Lung microvascular endothelial cell (primary cell): ENCODE measurements around the gene PARD3B. TPM values are rescaled to one million over a fixed set of nuclear protein-coding genes. Genes with fewer than 3 reads are reported as not detected.

Experiments used
- DNase-seq, 2 donors: peaks; one replicate each; pipeline versions ENCODE4 v3.0.0 to v3.0.0-alpha.2; 2010; ENCODE audit warnings: low read depth in 2 of 2
- total RNA-seq: library from RNA; depleted of rRNA; stranded (reverse); fragments of >200 nt; gene quantifications from 2 replicates; pipeline ENCODE4 v1.2.1, GENCODE V29; 2014

PARD3B gene
- total RNA-seq, 1 donor from 2014 or later = 10.9 TPM

DNA sequence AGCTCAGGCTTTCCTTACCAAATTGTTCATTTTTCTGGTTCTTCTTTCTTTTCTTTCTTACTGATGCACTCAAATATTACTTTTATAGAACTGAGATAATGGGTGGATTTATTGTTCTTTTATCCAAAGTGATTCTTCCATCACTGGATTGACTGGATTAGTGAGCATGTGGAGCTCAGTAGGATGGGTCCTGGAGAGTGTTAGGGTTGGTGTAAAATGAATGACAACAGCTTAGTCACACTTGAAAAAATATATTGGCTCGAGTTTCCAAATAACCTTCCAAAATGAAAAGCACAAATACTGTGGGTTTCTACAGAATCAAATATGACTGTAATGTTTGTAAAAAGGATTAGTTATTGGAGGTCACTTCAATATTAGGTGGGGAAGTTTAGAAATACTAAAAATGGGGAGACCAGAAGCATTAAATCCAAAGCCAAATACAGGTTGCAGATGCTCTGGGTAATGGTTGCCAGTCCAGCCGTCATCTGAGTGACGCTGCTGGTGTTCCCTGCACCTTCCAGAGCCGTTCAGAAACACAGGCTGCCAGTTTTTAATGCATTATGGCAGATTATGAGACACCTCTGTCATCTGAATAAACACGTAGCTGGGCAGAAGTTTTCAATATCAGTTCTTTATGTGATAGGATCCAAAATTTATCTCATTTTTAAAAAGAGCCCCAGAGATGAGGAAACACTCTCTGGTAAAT, 842.2 kb downstream of the PARD3B start:
- DNase-seq = no peak

DNA sequence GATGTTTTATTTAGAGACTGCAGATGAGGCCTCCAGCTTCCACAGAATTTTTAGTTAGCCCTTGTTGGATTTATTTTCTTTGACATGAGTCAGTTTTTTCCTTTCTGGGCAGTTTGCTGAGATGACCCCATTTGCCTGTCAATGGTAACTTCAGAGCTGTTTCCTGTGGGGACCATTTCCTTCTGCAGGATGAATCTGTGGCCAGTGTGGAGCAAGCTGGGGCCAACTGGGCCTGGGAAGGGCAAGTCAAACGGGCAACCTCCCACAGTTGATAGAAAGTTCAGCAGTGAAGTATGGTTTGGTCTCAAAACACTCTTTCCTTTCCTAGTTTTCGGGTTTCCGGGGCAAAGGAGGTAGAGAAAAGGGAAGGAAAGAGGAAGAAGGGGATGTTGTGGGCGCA, 845.6 kb downstream of the PARD3B start:
- DNase-seq = peak; percentile 64 to 98

DNA sequence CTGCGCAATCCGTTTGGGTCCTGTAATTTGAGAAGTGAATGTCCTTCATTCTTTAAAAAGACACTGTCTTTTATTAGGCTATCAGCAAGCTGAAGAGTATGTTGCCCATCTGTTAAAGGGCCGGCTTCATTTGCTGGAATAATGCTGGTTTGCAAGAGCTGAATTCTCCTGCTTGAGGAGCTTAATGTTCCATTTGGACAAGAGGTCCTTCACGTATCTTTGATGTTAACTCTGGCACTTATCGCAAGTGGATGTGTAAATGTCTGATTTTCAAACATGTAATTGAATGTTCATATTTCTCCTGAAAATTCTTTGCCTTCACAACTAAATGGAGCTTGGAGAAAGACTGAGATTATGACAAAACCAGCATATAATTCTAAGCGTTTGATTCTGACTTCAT, 856.2 kb downstream of the PARD3B start:
- no peak for DNase-seq

DNA sequence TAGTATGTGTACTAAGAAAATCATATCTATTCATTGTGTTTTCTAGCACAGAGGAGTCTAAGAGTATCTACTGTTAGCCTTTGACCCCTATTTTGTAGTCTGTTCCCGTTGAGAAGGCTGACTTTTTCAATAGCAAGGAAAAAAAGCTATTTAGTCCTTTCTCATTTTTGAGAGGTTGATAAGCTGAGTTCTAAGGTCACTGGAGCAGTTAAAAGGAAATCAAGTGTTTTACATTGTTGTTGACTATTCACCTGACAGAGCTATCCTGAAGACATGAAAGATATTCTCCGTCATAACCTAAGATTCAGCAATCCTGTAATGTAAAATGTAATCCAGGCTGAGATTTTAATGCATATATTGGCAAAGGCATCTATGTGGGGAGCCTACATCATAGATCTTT, 856.7 kb downstream of the PARD3B start:
- DNase-seq = no peak

DNA sequence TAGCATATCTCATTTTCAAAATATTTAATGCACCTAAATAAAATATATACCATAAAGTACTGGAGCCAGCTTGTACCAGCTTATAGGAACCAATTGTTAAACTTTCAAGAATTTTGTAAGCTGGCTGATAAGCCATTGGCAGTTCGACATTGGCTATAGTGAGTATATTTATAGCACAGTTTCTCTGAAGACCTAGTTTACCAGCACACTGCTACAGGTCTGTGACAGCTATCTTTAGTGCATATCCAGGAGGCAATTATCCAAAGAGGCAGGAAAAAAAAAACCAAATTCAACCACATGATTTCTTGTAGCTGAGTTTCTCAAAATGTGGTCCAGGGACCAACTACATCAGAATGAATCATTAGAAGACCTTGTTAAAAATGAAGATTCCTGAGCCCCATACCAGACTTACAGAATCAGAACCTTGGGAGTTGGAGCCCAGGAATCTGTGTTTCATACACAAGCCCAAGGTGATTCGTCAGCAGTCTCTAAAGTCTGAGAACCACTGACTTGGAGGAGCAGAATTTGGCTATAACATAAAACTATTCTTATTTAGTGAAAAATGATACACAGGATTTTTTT, 858.1 kb downstream of the PARD3B start:
- DNase-seq = no peak

DNA sequence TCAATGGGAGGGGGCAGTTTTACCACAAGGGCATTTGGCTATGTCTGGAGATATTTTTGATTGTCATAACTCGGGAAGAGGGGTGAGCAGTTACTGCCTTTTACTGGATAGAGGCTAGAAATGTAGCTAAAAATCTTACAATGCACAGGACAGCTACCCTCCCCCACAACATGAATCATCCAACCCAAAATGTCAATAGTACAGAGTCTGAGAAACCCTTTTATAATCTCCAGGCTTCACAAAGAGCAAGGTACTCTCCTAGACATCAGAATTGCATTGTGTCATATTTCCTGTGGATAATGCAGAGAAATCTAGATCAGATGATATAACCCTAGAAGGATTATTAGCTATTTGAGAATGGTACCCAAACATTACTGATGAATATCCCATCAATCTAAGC, 859.9 kb downstream of the PARD3B start:
- DNase-seq = peak in 1 of 2 donors; percentile 71

DNA sequence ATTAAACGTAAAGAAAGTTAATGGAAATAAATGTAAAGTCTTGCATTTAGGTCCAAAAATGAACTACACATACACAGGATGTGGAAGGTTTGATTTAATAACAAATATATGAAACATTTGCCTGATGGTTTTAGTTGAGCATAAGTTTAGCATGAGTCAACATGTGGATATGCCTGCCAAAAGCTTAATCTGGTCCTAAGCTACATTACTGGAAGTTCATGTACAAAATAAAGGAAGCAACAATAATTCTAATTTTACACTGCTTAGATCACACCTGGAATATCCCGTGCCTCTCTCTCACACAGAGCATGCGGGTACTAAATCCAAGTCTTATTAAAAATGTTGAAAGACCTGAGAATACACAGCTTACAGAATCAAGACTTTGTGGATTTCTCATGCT, 860.5 kb downstream of the PARD3B start:
- peak; percentile 83 to 90 for DNase-seq

DNA sequence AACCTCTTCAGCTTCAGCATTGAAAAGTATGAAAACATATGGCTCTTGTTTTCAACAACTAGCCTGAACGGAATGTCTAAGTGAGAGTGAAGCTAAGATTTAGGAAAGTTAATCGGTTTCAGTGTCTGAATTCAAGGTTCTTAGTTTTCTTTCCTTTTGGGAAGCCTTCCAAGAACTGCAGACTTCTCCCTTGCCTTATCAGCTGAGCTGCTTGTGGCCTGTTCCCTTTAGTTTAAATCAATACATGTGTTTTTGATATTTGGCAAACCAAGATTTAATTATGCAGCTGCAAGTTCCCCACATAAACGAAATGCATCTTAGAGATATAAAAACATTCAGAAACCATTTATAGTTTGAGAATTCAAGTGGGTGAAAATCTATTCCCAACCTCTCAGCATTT, 862.7 kb downstream of the PARD3B start:
- DNase-seq = peak in 1 of 2 donors; percentile 30

DNA sequence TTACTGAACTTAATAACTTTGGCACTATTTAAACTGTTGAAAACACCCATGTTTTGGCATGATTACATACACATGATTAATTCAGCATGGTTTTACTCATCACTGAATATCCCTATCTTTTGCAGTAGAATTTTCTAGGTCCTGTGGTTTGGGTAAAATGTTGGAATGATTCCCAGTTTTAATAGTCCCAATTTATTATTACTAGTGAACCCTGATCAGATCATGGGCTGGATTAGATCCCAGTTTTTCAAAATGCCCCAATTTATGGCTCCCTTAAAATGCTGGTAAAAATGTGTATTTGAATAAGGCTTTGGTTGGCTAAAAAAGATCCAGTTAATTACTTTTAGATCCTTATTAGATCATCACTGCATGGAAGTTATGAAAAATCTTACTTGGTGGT, 863.4 kb downstream of the PARD3B start:
- no peak for DNase-seq

DNA sequence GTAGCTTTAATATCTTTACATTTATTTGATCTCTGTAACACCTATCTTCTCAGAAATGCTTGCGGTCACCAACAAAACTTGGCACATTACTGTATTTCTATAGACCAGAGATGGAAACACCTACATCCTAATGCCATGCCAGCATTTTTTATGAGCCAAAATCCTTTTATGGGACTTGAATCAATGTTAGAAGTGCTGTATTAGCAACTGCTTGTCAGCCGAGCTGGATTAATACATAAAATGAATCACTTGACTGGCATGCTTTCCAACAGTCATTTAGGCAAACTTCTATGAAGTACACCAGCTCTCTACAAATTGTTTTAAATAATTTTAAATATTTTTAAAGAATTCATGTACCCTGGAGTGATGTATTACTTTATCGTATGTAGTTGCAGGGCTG, 864.1 kb downstream of the PARD3B start:
- DNase-seq = peak in 1 of 2 donors; percentile 72

DNA sequence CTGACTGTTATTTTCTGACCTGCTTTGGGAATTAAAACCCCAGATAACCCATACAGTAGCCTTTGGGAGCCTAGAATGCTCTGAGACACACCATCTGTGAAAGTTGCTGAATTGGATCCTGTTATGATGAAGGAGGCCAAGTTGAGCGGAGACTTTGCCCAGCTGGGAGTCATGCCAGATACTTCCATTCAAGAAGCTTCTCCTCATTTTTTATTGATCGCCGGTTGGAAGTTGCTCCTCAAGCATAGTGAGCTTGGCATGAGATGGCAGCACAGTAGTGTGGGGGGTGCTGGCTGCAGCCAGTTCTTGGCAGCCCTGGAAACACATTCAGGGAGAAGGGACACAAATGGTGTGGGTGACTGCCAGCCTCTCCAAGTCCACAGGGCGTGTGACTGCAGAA, 866.3 kb downstream of the PARD3B start:
- DNase-seq = no peak

DNA sequence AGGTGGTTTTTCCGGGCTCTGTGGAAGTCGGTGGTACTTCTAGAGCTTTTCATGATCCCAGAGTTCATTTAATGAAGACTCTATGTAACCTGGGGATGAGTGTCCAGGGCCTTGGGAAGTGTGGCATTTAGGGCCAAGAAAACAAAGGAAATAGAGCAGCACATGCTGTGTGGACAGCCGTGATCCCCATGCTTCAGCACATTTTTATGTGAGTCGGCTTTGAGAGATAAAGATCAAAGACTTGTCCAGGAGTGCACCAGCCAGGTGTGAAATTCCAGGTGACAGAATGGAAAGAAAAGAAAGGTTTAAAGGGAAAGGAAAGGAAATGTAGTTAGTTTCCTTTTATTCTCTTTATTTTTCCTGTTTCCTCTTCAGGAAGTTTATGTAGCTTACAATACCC, 879.1 kb downstream of the PARD3B start:
- peak in 1 of 2 donors; percentile 39 for DNase-seq

DNA sequence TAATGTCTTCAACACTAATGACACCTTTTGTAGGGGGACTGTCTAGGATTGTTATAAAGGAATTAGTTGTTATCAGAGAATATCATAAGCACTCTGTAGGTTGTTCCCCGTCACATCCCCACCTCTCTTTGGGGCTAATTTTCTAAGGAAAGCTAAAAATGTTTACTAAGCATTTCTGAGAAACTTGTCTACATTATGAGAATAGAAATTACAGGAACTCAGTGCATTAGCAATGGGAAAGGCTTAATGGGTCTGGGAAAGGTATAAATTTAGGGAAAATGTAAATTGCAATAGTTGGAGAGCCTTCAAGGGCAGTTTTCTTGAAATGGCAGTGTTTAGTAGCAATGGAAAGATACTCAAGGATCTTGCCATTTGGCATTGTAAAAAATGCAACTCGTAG, 879.8 kb downstream of the PARD3B start:
- no peak for DNase-seq

DNA sequence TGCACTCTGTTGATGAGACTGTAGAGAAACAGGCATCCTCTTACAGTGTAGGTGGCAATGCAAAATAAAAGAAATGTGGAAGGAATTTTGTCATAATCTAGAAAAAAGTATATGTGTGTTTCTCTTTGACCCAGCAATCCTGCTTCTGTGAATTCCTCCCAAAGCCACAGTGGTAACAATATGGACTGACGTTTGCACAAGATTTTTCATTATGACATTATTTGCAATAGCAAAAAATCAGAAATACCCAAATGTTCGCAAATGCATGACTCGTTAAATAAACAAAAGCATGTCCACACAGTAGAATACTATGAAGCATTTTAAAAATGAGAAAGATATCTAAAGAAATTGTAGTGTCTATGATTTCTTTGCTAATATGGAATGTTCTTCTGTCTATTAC, 881.8 kb downstream of the PARD3B start:
- peak; percentile 16 to 33 for DNase-seq

DNA sequence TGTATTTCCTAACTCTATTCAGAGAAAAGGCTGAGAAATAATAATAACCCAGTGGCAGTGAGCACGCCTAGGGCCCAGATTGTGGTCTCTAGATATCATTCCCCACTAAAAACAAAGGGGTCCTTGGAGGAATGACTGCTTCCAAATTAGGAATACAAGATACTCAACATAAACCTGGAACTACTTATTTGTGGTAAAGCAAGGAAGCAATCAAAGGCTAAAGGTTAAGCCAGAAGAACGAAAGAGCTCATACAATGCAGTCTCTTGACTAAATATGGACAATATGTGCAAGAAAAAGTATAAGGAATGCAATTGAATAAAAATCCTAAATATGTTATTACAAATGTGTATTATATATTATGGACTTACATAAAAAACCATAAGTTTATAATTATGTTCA, 883.5 kb downstream of the PARD3B start:
- DNase-seq = no peak

DNA sequence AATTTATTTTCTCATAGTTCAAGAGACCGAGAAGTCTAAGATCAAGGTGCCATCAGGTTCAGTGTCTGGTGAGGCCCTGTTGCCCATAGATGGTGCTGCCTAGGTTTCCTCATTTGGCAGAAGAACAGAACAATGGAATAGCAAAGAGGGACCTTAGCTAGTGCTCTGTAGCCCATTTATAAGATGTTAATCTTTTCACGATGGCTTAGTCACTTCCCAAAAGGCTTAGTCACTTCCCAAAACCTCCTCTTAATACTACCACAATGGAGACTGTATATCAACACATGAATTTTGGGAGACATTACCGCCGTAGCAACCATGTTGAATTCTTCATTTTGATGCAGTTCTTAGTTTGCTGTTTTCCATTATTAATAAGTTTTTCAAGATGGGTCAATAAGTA, 890.7 kb downstream of the PARD3B start:
- DNase-seq = peak; percentile 55 to 94

DNA sequence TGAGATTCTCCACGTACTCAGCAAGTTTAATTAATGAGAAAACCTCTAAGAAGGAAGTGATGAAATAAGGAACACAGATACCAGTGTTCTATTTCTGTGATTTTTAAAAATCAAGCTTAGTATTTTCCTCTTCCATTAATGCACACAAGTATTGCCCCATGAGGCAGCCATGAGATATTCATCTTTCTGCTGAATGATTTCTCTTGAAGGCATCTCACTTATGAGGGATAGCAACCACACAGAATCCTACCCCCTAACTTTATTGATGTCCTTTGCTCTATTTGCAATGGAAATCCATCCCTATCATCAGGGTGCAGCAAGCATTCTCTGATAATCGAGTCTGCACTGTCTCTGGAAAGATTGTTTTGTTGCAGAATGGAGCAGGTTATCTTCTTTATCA, 893.0 kb downstream of the PARD3B start:
- DNase-seq = no peak

DNA sequence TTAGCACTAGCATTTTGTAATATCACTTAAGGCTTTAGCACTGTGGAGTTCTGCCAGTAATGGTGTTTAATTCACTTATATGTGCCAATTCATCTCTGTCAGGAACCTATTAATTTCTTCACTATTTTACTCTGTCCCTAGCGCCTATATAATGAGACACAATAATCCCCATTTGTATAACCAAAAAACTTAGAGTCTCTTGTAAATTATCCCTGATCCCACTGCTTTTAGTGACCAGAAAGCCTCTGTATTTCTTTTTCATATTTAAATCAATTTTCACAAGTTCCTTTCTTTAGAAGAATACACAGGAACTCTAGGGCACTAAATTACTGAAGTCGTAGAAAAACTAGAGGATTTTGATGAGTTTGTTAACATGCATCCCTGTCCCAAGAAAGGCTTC, 894.3 kb downstream of the PARD3B start:
- DNase-seq = no peak

DNA sequence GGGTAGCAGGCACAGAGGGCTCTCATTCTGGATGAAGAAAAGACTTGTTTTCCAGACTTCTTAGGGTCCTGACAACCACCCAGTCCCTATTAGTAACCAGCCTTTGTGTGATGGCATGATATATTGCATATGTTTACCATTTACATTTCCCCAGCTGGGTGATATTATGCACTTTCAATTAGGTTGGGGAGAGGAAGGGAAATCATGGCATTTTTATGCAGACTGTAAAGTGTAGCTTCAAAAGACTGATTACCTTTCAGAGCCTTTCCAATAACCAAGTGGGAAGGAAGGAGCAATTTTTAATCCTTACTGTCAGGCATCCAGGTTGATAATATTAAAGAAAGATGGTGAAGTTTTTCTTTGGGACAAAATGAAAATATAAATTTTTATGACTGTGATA, 896.2 kb downstream of the PARD3B start:
- no peak for DNase-seq

DNA sequence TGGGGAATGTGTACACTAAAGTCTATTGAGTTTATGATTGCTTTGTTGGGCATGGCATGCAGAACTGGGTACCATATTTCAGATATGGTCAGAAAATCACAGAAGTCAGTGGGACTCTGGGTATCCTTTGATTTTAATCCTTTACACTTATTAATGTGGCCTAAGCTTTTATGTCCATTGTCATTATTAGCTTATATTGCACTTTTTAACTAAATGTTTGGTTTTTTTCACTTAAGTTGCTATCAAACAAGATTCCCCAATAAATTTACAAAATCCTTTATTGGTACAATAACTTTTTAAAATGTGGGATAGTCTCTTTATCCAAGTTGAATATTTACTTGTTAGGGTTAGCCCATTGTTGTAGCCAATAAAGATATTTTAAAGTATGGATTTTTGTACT, 902.9 kb downstream of the PARD3B start:
- no peak for DNase-seq

DNA sequence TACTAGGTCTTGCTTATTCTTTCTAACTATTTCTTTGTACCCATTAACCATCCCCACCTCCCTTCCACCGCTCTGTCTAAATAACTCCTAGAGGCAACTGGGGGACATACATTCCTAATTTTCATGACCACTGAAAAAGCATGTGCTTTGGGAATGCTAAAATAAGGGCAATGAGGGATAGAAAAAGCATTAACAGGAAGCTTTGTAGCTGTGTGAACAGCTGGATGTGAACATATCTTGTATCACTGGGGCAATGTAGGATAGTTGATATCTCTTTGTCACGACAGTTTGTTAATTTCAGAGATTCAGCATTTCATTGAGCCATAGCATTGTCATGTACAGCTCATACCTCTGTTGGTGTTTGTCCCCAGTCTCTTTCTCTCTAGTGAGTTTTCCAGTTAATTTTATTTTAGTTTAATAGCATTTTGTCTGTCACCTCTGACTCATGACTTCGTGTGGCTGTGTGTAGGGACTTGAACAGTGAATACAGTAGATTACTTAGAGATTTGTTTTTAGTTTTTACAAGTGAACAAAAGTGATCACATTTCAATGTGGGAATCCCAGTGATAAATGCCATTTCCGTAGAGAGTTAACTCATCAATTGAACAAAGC, 906.7 kb downstream of the PARD3B start:
- DNase-seq = no peak

DNA sequence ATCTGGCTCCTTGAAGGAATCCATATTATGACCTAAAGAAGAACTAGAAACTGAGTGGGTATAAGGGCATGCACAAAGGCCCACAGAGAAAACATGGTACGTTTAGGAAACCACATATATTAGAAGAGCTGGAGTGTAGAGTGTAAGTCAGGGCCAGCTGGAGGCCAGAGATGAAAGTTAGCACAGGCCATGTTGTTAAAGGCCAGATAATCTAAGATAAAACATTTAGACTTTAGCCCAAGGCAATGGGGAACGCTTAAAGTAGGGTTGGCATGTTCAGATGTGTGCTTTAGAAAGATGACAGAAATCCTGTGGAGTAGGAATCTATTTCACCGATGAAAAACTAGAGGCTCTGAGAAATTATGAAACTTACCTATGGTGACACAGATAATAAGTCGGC, 907.9 kb downstream of the PARD3B start:
- DNase-seq = no peak

DNA sequence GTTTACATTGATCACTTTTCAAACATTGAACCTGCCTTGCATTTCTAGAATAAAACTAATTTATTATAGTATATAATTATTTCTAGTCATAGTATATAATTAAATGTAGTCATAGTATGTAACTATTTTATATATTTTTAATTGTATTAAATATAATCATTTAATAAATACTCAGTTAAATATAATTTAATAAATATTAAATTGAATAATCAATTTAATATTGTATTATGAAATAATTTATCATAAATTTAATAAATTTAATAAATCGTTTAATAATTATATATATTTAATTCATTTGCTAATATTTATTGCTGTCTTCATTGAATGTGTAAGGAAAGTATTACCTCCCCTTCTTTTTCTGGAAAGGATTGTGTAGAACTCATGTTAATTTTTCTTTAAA, 911.4 kb downstream of the PARD3B start:
- DNase-seq = no peak
